Ovary (tissue), 3 donors: Measurements from ENCODE around the gene DMGDH.

ENCODE experiments used
- CTCF ChIP-seq, 3 donors: fragments of 450-650 bp in 2 of 3; fragments of 200-600 bp in 1 of 3; IDR thresholded peaks; one replicate each; pipeline versions ENCODE4 v1.5.1 to v1.8.0; 2016 to 2022; ENCODE audit warnings: antibody characterized with exemption in 3 of 3, mild to moderate bottlenecking in 1 of 3
- EP300 ChIP-seq: sonication (generic); formaldehyde crosslinking; IDR thresholded peaks from one replicate; pipeline ENCODE4 v1.6.1; 2017; ENCODE audit warnings: antibody characterized with exemption
- POLR2A ChIP-seq: fragments of 450-650 bp; IDR thresholded peaks from one replicate; pipeline ENCODE4 v1.6.1; 2017; ENCODE audit warnings: antibody characterized with exemption, mild to moderate bottlenecking, moderate library complexity
- donor health status: DM: no; HTN: no; CAD: no.

DNA sequence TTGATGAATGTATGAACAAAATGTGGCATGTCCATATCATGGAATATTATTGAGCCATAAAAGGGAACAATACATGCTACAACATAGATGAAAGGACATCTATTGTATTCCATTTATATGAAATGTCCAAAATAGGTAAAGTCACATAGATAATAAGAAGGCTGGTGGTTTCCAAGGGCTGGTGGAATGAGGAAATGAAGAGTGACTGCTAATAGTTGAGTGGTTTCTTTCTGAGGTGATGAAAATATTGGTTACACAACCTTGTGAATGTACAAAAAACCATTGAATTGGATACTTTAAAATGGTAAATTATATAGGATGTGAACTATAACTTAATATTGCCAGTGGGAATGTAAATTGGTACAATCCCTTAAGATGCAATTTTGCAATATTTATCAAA, 89.6 kb downstream of the DMGDH start:
- TF ChIP-seq POLR2A (no peak), EP300 (no peak), CTCF (IDR thresholded peaks at IDR 0.05) (no peak)
